Uterus (tissue), 4 donors: Measurements from ENCODE around the gene BBC3. TPM values are rescaled to one million over a fixed set of nuclear protein-coding genes. Genes with fewer than 3 reads are reported as not detected.
"Not testable (repeated sequence)": the region's sequence is repeated elsewhere in the genome, so short reads cannot be mapped to it uniquely, and the experiment has no call there.

Source experiments
- DNase-seq, 2 donors: peaks; one replicate each; pipeline ENCODE4 v3.0.0-alpha.2; 2019 to 2020
- H3K27ac ChIP-seq, 2 donors: fragments of 200-600 bp; sonication (generic); 1 replicate in 1 of 2; 2 replicates in 1 of 2; pipeline ENCODE4 v1.5.1; 2016 to 2018
- H3K27me3 ChIP-seq, 2 donors: fragments of 200-600 bp; sonication (generic); one replicate each; pipeline ENCODE4 v1.5.1; 2018 to 2019; ENCODE audit warnings: control low read depth in 1 of 2
- H3K36me3 ChIP-seq, 2 donors: fragments of 200-600 bp; sonication (generic); one replicate each; pipeline ENCODE4 v1.5.1; 2019; ENCODE audit warnings: control low read depth in 1 of 2
- H3K4me1 ChIP-seq, 2 donors: fragments of 200-600 bp; sonication (generic); one replicate each; pipeline ENCODE4 v1.5.1; 2018 to 2019; ENCODE audit warnings: control low read depth in 1 of 2
- H3K4me3 ChIP-seq, 2 donors: fragments of 200-600 bp; sonication (generic); 1 replicate in 1 of 2; 2 replicates in 1 of 2; pipeline ENCODE4 v1.5.1; 2018 to 2019; ENCODE audit warnings: mild to moderate bottlenecking in 1 of 2
- H3K9me3 ChIP-seq, 2 donors: fragments of 200-600 bp; sonication (generic); one replicate each; pipeline ENCODE4 v1.5.1; 2019; ENCODE audit warnings: control low read depth in 1 of 2
- POLR2A ChIP-seq, 2 donors: fragments of 450-650 bp; IDR thresholded peaks; one replicate each; pipeline ENCODE4 v1.6.1; 2016; ENCODE audit warnings: antibody characterized with exemption in 2 of 2, mild to moderate bottlenecking in 1 of 2, moderate library complexity in 1 of 2
- intact Hi-C: fragments of 100-400 bp; cut with DNase I; formaldehyde crosslinking; loops from one replicate; pipeline ENCODE4 v1.15.1; 2023; ENCODE audit warnings: low total_unique reads
- total RNA-seq, 4 donors: library from RNA; depleted of rRNA in 3 of 4; stranded (reverse); fragments of >200 nt in 3 of 4; gene quantifications; one replicate each; pipeline versions ENCODE4 v1.1.0 to v1.2.4, GENCODE V29; 2014 to 2023
- TF ChIP-seq, protein P1 (sequence below), 4 experiments: fragments of 200-600 bp in 2 of 4; fragments of 450-650 bp in 2 of 4; sonication (generic) in 2 of 4; IDR thresholded peaks; one replicate each; pipeline ENCODE4 v1.5.1; 2016 to 2019; ENCODE audit warnings: antibody characterized with exemption in 4 of 4, mild to moderate bottlenecking in 2 of 4, moderate library complexity in 1 of 4
- donor health status: DM: yes; HTN: yes; CAD: no.

BBC3 gene, protein sequence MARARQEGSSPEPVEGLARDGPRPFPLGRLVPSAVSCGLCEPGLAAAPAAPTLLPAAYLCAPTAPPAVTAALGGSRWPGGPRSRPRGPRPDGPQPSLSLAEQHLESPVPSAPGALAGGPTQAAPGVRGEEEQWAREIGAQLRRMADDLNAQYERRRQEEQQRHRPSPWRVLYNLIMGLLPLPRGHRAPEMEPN
- 10 to 100 TPM in 1 of 4 donors, 1 to 10 TPM in 3; 3.2 to 11.1 (median 4.8) TPM for total RNA-seq

DNA sequence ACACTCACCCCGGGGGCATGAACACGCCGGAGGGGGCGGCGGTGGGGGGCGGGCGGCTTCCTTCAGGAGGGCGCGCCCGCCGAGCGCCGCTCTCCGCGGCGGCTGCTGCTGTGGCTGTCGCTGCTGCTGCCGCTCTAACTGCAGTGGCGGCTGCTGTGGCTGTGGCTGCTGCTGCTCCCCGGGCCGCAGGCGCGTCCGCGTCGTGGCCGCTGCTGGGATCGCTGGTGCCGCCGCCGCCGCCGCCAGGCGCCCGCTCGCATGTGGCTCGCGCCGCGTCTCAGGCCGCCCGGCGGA, at the start of gene BBC3:
BBC3 (minus strand) TSS at position 279 of the 294 bp plus-strand sequence. CDS start 2,768 bp downstream, outside the sequence.
- no peak for DNase-seq
- no peaks in the 10 kb centered on the region for H3K27me3 ChIP-seq
- peak within 1 kb of the TSS; percentile 98 to 99 for H3K27ac ChIP-seq
- intact Hi-C loops = no loop called here
- TF ChIP-seq, protein P1, sequence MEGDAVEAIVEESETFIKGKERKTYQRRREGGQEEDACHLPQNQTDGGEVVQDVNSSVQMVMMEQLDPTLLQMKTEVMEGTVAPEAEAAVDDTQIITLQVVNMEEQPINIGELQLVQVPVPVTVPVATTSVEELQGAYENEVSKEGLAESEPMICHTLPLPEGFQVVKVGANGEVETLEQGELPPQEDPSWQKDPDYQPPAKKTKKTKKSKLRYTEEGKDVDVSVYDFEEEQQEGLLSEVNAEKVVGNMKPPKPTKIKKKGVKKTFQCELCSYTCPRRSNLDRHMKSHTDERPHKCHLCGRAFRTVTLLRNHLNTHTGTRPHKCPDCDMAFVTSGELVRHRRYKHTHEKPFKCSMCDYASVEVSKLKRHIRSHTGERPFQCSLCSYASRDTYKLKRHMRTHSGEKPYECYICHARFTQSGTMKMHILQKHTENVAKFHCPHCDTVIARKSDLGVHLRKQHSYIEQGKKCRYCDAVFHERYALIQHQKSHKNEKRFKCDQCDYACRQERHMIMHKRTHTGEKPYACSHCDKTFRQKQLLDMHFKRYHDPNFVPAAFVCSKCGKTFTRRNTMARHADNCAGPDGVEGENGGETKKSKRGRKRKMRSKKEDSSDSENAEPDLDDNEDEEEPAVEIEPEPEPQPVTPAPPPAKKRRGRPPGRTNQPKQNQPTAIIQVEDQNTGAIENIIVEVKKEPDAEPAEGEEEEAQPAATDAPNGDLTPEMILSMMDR (IDR thresholded peaks at IDR 0.05) = no peak
- TF ChIP-seq POLR2A (IDR thresholded peaks at IDR 0.05) = peak; percentile 48 to 91
- peaks cover 0 to 5% of the 10 kb centered on the region in 2 donors for H3K4me1 ChIP-seq
- H3K9me3 ChIP-seq = no peaks in the 10 kb centered on the region
- no peaks in the 10 kb centered on the region for H3K36me3 ChIP-seq
- peak within 1 kb of the TSS; percentile 55 to 100 for H3K4me3 ChIP-seq

DNA sequence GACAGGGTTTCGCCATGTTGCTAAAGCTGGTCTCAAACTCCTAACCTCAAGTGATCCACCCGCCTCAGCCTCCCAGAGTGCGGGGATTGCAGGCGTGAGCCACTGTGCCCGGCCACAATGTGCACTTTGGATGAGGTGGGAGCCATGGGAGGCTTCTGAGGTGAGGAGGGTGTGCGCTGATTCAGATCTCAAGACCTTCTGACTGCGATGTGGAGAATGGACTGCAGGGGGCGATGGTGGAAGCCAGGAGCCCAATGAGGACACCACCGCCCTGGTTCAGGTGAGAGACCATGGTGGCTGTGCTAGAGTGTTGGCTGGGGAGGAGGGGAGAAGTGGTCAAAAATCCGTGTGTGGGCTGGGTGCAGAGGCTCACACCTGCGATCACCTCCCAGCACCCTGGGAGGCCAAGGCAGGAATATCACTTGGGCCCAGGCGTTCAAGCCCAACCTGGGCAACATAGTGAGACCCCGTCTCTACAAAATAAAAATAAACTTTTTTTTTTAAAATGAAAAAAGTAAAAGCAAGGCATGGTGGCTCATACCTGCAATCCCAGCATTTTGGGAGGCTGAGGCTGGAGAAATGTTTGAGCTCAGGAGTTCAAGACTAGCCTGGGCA, 49.3 kb upstream of the BBC3 start:
- Histone ChIP-seq H3K27me3 (no peaks in the 10 kb centered on the region), H3K4me3 (no peak overlapping the region), H3K36me3 (no peaks in the 10 kb centered on the region), H3K27ac (no peak overlapping the region), H3K4me1 (peaks cover 3 to 12% of the 10 kb centered on the region in 2 donors), H3K9me3 (no peaks in the 10 kb centered on the region)
- intact Hi-C loops = loop anchor here (10.0 kb wide), 1 partner anchor 415 kb away; no protein-coding TSS in a partner anchor
- no peak for TF ChIP-seq POLR2A (IDR thresholded peaks at IDR 0.05)
- TF ChIP-seq, protein P1 (IDR thresholded peaks at IDR 0.05) = no peak
- DNase-seq = peak; percentile 36

DNA sequence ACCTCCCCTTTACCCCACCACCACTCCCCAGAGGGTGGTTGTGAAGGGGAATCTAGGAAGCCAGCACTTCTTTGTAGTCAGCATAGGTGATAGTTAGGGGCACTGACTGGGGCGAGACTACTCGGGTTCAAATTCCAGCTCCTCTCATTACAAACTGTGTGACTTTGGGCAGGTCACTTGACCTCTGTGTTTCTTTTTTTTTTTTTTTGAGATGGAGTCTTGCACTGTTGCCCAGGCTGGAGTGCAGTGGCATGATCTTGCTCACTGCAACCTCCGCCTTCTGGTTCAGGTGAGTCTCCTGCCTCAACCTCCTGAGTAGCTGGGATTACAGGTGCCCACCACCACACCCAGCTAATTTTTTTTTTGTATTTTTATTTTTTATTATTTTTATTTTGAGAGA, 45.5 kb upstream of the BBC3 start:
- H3K27me3 ChIP-seq, H3K4me3 ChIP-seq, H3K9me3 ChIP-seq, DNase-seq, H3K36me3 ChIP-seq, intact Hi-C loops: not testable (repeated sequence)
- H3K4me1 ChIP-seq = peaks cover 3 to 16% of the 10 kb centered on the region in 2 donors
- H3K27ac ChIP-seq = peak overlapping the region; percentile 88 to 93

DNA sequence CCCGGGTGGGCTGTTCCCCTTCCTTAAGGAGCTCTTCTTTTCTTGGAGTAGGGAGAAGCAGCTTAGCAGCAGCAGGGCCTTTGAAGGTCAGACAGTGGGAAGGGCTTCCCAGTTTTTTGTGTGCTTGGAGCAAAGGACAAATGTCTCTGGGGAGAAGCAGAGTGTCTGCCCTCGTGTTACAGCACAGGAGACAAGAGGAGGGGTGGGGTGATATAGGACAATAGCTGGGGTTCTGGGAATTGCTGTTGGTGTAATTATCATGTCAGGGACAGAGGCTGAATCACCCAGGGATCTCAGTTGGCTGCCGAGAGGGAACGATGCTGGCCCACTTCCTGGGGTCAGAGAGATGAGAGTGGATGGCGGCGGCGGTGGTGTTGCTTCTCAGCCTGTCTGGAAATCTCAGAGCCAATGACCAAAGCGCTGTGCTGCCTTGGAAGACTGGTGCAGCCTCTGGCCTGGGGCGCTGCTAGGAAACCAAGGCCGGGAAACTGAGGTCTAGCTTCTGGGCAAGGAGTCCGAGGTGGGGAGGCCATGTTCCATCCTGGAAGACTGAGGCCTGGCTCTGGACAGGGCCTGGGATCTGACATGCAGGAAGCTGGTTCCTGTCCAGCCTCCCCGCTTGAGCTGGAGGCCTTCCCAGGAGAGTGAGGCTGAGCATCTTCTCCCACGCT, 44.9 kb upstream of the BBC3 start:
- intact Hi-C loops = no loop called here
- Histone ChIP-seq H3K27me3 (no peaks in the 10 kb centered on the region), H3K27ac (peak overlapping the region; percentile 88 to 93), H3K4me1 (peaks cover 3 to 16% of the 10 kb centered on the region in 2 donors), H3K9me3 (no peaks in the 10 kb centered on the region), H3K36me3 (no peaks in the 10 kb centered on the region), H3K4me3 (peak overlapping the region; percentile 30 to 61)
- no peak for TF ChIP-seq POLR2A (IDR thresholded peaks at IDR 0.05)
- TF ChIP-seq, protein P1 (IDR thresholded peaks at IDR 0.05) = no peak
- peak; percentile 76 to 84 for DNase-seq

DNA sequence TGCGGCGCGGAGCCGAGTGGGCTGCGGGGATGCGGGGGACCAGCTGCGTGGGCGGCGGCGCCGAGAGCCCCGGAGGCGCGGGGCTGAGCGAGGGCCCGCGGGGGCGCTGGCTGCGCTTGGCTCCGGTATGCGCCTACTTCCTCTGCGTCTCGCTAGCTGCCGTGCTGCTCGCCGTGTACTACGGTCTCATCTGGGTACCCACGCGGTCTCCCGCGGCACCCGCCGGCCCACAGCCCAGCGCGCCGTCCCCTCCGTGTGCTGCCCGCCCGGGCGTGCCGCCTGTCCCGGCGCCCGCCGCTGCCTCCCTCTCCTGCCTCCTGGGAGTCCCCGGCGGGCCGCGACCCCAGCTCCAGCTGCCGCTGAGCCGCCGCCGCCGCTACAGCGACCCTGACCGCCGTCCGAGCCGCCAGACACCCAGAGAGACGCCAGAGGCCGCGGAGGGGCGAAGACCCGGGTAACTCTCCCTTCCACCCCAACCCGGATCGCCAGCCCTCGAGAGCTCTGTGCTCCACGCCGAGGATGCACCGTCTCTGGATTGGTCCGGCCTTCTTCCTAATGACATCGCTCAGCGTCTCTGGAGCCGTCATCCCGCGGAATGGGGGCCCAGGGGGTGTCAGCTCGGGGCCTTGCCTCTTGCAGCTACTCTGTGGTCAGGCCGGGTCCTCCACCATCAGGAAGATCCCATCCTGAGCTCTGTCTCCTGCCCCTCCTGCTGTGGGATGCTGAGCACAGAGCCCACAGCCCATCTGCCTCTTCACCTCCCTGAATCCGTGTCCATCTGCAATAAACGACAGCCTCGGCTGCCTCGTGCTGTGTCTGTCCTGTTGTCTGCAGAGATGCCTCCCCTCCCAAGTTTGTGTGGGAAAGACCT, 44.1 kb upstream of the BBC3 start:
- H3K4me1 ChIP-seq = peaks cover 3 to 16% of the 10 kb centered on the region in 2 donors
- no peaks in the 10 kb centered on the region for H3K9me3 ChIP-seq
- no peaks in the 10 kb centered on the region for H3K27me3 ChIP-seq
- intact Hi-C loops = no loop called here
- TF ChIP-seq, protein P1 (IDR thresholded peaks at IDR 0.05) = peak in 1 of 4 experiments; percentile 22
- TF ChIP-seq POLR2A (IDR thresholded peaks at IDR 0.05) = peak; percentile 5 to 30
- H3K4me3 ChIP-seq = peak overlapping the region; percentile 30 to 61
- peak; percentile 57 to 62 for DNase-seq
- H3K36me3 ChIP-seq = no peaks in the 10 kb centered on the region
- peak overlapping the region; percentile 88 to 93 for H3K27ac ChIP-seq
